PFSK-1 (cell line): ENCODE data around the gene CLN5.

Experiments used
- FOXP2 ChIP-seq: optimal IDR thresholded peaks from 2 replicates; pipeline ENCODE3; 2011; ENCODE audit warnings: borderline replicate concordance, control low read depth, inconsistent platforms; ENCODE audit not compliant: insufficient read depth; ENCODE audit errors: extremely low read length, extremely low read depth
- POLR2AphosphoS5 ChIP-seq: IDR thresholded peaks from 2 replicates; pipeline ENCODE4 v1.6.1; 2012; ENCODE audit warnings: low read depth, mild to moderate bottlenecking, control low read depth, low read length, moderate library complexity
- REST ChIP-seq, 2 experiments: IDR thresholded peaks; 2 replicates each; pipeline versions ENCODE4 v1.6.1 to v1.8.0; 2011 to 2012; ENCODE audit warnings: low read depth in 2 of 2, low read length in 2 of 2, control low read depth in 1 of 2, inconsistent platforms in 1 of 2, mild to moderate bottlenecking in 1 of 2, moderate library complexity in 1 of 2; ENCODE audit not compliant: insufficient read depth in 1 of 2
- SIN3A ChIP-seq: IDR thresholded peaks from 2 replicates; pipeline ENCODE4 v1.6.1; 2012; ENCODE audit warnings: mild to moderate bottlenecking, low read length, moderate library complexity, borderline replicate concordance; ENCODE audit not compliant: insufficient read depth
- TAF1 ChIP-seq: IDR thresholded peaks from 2 replicates; pipeline ENCODE4 v1.6.1; 2012; ENCODE audit warnings: low read length, control low read depth, borderline replicate concordance; ENCODE audit not compliant: insufficient read depth

CLN5 gene

GRCh38 chr13:76975863-76976262 lies 16.0 kb upstream of the CLN5 start:
- TF ChIP-seq FOXP2, result no peak

GRCh38 chr13:76976490-76976889 lies 15.4 kb upstream of the CLN5 start:
- TF ChIP-seq TAF1 (peak; percentile 18; the same call in 1 of the 2 replicates), SIN3A (no peak)

GRCh38 chr13:76976929-76977328 lies 15.0 kb upstream of the CLN5 start:
- TF ChIP-seq SIN3A (no peak), POLR2AphosphoS5 (no peak), REST (IDR thresholded peaks at IDR 0.05; ENCODE audit: insufficient read depth in 1 of 2, low read depth in 2 of 2, low read length in 2 of 2) (no peak), TAF1 (no peak)

GRCh38 chr13:76980075-76980718 lies 11.7 kb upstream of the CLN5 start:
- TF ChIP-seq REST (IDR thresholded peaks at IDR 0.05; ENCODE audit: insufficient read depth in 1 of 2, low read depth in 2 of 2, low read length in 2 of 2) (no peak), FOXP2 (peak; percentile 51), SIN3A (no peak), POLR2AphosphoS5 (no peak), TAF1 (no peak)

GRCh38 chr13:76982061-76982460 lies 9.8 kb upstream of the CLN5 start:
- TF ChIP-seq TAF1 (no peak), REST (IDR thresholded peaks at IDR 0.05; ENCODE audit: insufficient read depth in 1 of 2, low read depth in 2 of 2, low read length in 2 of 2) (no peak), FOXP2 (no peak), POLR2AphosphoS5 (no peak), SIN3A (no peak)

GRCh38 chr13:76983676-76984075 lies 8.2 kb upstream of the CLN5 start:
- TF ChIP-seq FOXP2 (no peak), REST (IDR thresholded peaks at IDR 0.05; ENCODE audit: insufficient read depth in 1 of 2, low read depth in 2 of 2, low read length in 2 of 2) (no peak), SIN3A (no peak), TAF1 (no peak), POLR2AphosphoS5 (no peak)
